Osteocyte (in vitro differentiated cells): ENCODE measurements around the gene SCLT1. TPM values are rescaled to one million over a fixed set of nuclear protein-coding genes. Genes with fewer than 3 reads are reported as not detected.

ENCODE experiments used
- DNase-seq: peaks from one replicate; pipeline ENCODE4 v3.0.0; 2021; ENCODE audit warnings: mixed read lengths; ENCODE audit not compliant: unreplicated experiment; ENCODE audit errors: extremely low spot score
- H3K27ac Mint-ChIP-seq: one replicate; pipeline ENCODE4 v1.8.0; 2021; ENCODE audit warnings: mild to moderate bottlenecking, mixed read lengths; ENCODE audit not compliant: unreplicated experiment
- H3K27me3 Mint-ChIP-seq: one replicate; pipeline ENCODE4 v1.8.0; 2021; ENCODE audit warnings: mixed read lengths; ENCODE audit not compliant: unreplicated experiment
- H3K36me3 Mint-ChIP-seq: one replicate; pipeline ENCODE4 v1.8.0; 2021; ENCODE audit warnings: mixed read lengths; ENCODE audit not compliant: unreplicated experiment
- H3K4me1 Mint-ChIP-seq: one replicate; pipeline ENCODE4 v1.8.0; 2021; ENCODE audit warnings: mixed read lengths; ENCODE audit not compliant: unreplicated experiment
- H3K4me3 Mint-ChIP-seq: one replicate; pipeline ENCODE4 v1.8.0; 2021; ENCODE audit warnings: mild to moderate bottlenecking, moderate library complexity, mixed read lengths; ENCODE audit not compliant: unreplicated experiment
- H3K9me3 Mint-ChIP-seq: one replicate; pipeline ENCODE4 v1.8.0; 2021; ENCODE audit warnings: mixed read lengths; ENCODE audit not compliant: unreplicated experiment
- total RNA-seq: library from RNA; stranded (reverse); gene quantifications from 2 replicates; pipeline ENCODE4 v1.2.1, GENCODE V29; 2021
- TF ChIP-seq, protein P1 (sequence below): fragments of 200-600 bp; sonication (generic); IDR thresholded peaks from 2 replicates; pipeline ENCODE4 v1.5.0; 2021; ENCODE audit warnings: antibody characterized with exemption, mild to moderate bottlenecking, moderate library complexity

Gene SCLT1
- total RNA-seq, 1 donor from 2014 or later: 13.6 TPM

DNA sequence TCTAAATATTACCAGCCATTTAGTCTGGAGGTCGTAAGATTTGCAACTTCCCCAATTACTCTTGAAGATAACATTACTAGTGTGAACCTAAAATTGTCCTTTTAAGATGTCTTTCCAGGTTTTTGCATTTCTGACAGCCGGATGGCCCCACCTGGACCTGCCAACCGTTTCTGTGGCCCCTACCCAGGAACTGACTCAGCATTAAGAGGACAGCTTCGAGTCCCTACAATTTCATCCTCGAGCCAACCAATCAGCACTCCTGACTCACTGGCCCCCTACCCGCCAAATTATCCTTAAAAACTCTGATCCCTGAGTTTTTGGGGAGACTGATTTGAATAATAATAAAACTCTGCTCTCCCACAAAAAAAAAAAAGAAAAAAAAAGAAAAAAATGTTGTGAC lies 112.0 kb downstream of the SCLT1 start:
- Mint-ChIP-seq H3K4me3 (no peak overlapping the region), H3K4me1 (peaks cover 5% of the 10 kb centered on the region), H3K27ac (no peak overlapping the region), H3K27me3 (no peaks in the 10 kb centered on the region), H3K36me3 (no peaks in the 10 kb centered on the region), H3K9me3 (no peaks in the 10 kb centered on the region)
- no peak for DNase-seq
- TF ChIP-seq, protein P1, sequence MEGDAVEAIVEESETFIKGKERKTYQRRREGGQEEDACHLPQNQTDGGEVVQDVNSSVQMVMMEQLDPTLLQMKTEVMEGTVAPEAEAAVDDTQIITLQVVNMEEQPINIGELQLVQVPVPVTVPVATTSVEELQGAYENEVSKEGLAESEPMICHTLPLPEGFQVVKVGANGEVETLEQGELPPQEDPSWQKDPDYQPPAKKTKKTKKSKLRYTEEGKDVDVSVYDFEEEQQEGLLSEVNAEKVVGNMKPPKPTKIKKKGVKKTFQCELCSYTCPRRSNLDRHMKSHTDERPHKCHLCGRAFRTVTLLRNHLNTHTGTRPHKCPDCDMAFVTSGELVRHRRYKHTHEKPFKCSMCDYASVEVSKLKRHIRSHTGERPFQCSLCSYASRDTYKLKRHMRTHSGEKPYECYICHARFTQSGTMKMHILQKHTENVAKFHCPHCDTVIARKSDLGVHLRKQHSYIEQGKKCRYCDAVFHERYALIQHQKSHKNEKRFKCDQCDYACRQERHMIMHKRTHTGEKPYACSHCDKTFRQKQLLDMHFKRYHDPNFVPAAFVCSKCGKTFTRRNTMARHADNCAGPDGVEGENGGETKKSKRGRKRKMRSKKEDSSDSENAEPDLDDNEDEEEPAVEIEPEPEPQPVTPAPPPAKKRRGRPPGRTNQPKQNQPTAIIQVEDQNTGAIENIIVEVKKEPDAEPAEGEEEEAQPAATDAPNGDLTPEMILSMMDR: no peak

DNA sequence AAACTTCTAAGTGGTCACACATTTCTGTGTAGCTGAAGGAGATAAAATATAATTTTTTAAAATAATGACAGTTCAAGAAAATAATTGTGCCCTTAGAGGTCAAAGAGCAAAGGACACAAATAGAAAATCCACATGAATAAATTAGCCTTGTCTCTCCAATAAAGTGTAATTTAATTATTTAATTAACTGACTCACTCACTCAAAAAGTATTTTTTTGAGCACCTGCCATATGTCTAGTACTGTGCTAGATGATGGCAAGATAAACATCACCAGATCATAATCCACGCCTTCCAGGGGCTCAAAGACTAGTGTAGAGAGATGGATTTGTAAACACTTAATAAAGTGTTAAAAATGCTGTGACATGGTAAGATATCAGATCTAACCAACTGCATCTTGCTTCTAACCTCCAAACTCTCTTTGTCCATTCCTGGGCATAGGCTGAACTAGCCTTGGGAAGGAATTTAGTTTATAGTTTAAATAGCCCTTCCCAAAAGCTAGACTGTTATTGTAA lies 112.5 kb downstream of the SCLT1 start:
- TF ChIP-seq, protein P1: no peak
- no peaks in the 10 kb centered on the region for H3K36me3 Mint-ChIP-seq
- H3K27me3 Mint-ChIP-seq: no peaks in the 10 kb centered on the region
- no peak overlapping the region for H3K4me3 Mint-ChIP-seq
- DNase-seq: no peak
- no peaks in the 10 kb centered on the region for H3K9me3 Mint-ChIP-seq
- no peak overlapping the region for H3K27ac Mint-ChIP-seq
- peaks cover 5% of the 10 kb centered on the region for H3K4me1 Mint-ChIP-seq

DNA sequence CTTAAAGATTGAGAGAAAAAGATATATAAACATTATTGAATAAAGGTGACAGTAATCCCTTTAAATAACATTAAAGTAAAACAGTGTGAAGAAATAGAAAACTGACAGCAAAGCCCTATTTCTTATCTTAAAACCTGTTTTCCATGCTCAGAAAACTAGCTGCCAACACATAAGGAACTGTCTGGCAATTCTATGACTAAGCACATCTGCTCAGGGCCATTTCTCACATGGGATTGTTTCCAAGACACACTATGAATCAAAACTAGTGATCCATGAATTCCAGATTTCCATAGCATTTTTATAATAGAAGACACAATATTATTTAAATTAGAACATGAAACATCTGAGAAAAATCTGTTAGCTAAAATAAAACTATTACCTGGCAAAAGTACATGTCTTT lies 113.4 kb downstream of the SCLT1 start:
- Mint-ChIP-seq H3K36me3 (no peaks in the 10 kb centered on the region), H3K27ac (peak overlapping the region; percentile 72)

DNA sequence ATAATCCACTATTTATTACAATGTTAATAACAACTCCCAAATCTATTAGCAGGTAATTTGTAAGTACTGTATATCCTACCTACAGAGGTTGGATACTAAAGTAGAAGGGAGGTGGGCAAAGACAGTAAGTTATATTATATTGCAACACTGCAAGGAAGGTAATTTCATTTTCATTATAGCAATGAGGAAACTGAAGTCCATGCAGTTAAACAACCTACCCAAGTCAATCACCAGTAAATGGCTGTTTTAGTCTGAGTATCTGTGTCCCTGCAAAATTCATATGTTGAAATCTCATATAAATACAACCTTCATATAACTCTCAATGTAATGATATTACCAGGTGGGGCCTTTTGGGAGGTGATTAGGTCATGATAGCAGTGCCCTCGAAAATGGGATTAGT lies 114.4 kb downstream of the SCLT1 start:
- Mint-ChIP-seq H3K9me3 (no peaks in the 10 kb centered on the region), H3K4me3 (no peak overlapping the region), H3K4me1 (peaks cover 5% of the 10 kb centered on the region), H3K27me3 (no peaks in the 10 kb centered on the region), H3K36me3 (no peaks in the 10 kb centered on the region), H3K27ac (peak overlapping the region; percentile 72)
- TF ChIP-seq, protein P1: no peak
- no peak for DNase-seq

More for the DNA sequence above, 113.4 kb downstream of the SCLT1 start:
- TF ChIP-seq, protein P1: no peak
- Mint-ChIP-seq H3K4me1 (peaks cover 5% of the 10 kb centered on the region), H3K9me3 (no peaks in the 10 kb centered on the region), H3K27me3 (no peaks in the 10 kb centered on the region), H3K4me3 (no peak overlapping the region)
- DNase-seq: no peak

DNA sequence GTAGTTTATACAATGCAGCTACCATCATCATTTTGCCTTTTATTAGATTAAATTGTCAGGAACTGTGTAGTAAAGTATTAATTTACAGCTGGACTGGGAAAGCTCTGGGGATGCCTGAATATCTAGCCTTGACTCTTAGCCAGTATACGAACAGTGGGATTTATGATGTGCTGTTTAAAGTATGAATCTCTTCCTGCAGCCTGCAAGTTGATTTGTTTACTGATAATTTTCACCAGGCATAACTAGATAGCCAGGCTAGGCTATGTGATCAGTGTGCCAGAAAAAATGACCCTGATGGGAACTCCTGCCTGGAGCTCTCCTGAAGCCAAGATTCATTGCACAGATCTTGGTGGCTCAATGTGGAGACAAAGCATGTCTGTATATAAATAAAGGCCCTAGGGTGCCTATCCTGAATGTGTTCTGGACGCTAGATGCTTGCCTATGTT lies 119.2 kb downstream of the SCLT1 start:
- H3K4me3 Mint-ChIP-seq: no peak overlapping the region
- no peaks in the 10 kb centered on the region for H3K4me1 Mint-ChIP-seq
- TF ChIP-seq, protein P1: no peak
- H3K36me3 Mint-ChIP-seq: peaks cover 5% of the 10 kb centered on the region
- no peak for DNase-seq
- H3K27ac Mint-ChIP-seq: no peak overlapping the region
- no peaks in the 10 kb centered on the region for H3K9me3 Mint-ChIP-seq
- H3K27me3 Mint-ChIP-seq: no peaks in the 10 kb centered on the region
